ENCODE measurements around the gene ADGRG6.

- no peak for TF ChIP-seq CTCF (IDR thresholded peaks at IDR 0.05)
- no peak for TF ChIP-seq POLR2A (IDR thresholded peaks at IDR 0.05)
Measured at GRCh38 chr6:142339968-142340658, 38.3 kb downstream of the ADGRG6 start.

All from body of pancreas (tissue), 4 donors.